Suppressor macrophage (primary cell): ENCODE data around the gene OXCT1.

Experiments
- DNase-seq, 4 experiments: peaks; one replicate each; pipeline ENCODE4 v3.0.0-alpha.2; 2020 to 2022
- total RNA-seq, 17 experiments: gene quantifications; one replicate each; lab custom pipeline; 2026; ENCODE audit warnings: mixed read lengths in 6 of 17, inconsistent platforms in 3 of 17; lab: John Stamatoyannopoulos, UW

OXCT1 gene
- 5.7 to 25.8 (median 13.9) reads per million in 17 experiments for total RNA-seq

- peak; percentile 85 to 93 (median 86) for DNase-seq
These were observed at the start of gene OXCT1 for GRCh38 chr5:41869724-41870626. Gene OXCT1, minus strand, starts transcription at chr5:41870425. Its CDS starts 67 bp downstream, at chr5:41870358.

GRCh38 chr5:41918105-41918504 is 47.9 kb upstream of the OXCT1 start:
- no peak for DNase-seq

GRCh38 chr5:41908374-41909079 is 38.3 kb upstream of the OXCT1 start:
- peak in 2 of 4 experiments; percentile 11 for DNase-seq

GRCh38 chr5:41906151-41906550 is 35.9 kb upstream of the OXCT1 start:
- no peak for DNase-seq

- DNase-seq, result peak; percentile 99 to 100 (median 100)
These were observed 33.9 kb upstream of the OXCT1 start, which contains the start of gene RIMOC1 for GRCh38 chr5:41903892-41904799. Gene RIMOC1, plus strand, starts transcription at chr5:41904344. Its CDS starts 24 bp downstream, at chr5:41904368.

- DNase-seq, result no peak
These were observed 33.2 kb upstream of the OXCT1 start for GRCh38 chr5:41903382-41903891.

GRCh38 chr5:41896230-41896629 is 26.0 kb upstream of the OXCT1 start:
- DNase-seq, result peak in 2 of 4 experiments; percentile 12 to 20

GRCh38 chr5:41893074-41893851 is 23.0 kb upstream of the OXCT1 start:
- no peak for DNase-seq

GRCh38 chr5:41892031-41892430 is 21.8 kb upstream of the OXCT1 start:
- no peak for DNase-seq

- DNase-seq, result no peak
These were observed 21.0 kb upstream of the OXCT1 start for GRCh38 chr5:41891066-41891707.

GRCh38 chr5:41885286-41885685 is 15.1 kb upstream of the OXCT1 start:
- DNase-seq, result no peak

GRCh38 chr5:41883936-41884335 is 13.7 kb upstream of the OXCT1 start:
- no peak for DNase-seq

GRCh38 chr5:41883243-41883642 is 13.0 kb upstream of the OXCT1 start:
- DNase-seq, result no peak

GRCh38 chr5:41882765-41883164 is 12.5 kb upstream of the OXCT1 start:
- DNase-seq, result no peak

- DNase-seq, result no peak
These were observed 8.6 kb upstream of the OXCT1 start for GRCh38 chr5:41878643-41879478.

- no peak for DNase-seq
These were observed 7.9 kb upstream of the OXCT1 start for GRCh38 chr5:41878173-41878572.

GRCh38 chr5:41877408-41877807 is 7.2 kb upstream of the OXCT1 start:
- no peak for DNase-seq

- DNase-seq, result no peak
These were observed 6.5 kb upstream of the OXCT1 start for GRCh38 chr5:41876678-41877077.

- no peak for DNase-seq
These were observed 4.9 kb upstream of the OXCT1 start for GRCh38 chr5:41875121-41875520.

- DNase-seq, result no peak
These were observed 4.4 kb upstream of the OXCT1 start for GRCh38 chr5:41874512-41875060.
